Adrenal gland (tissue), 12 donors: ENCODE measurements around the gene TAF6. TPM values are rescaled to one million over a fixed set of nuclear protein-coding genes. Genes with fewer than 3 reads are reported as not detected.
A peak's percentile ranks its signal among the peaks of the same experiment; 100 is the strongest.

Experiments
- DNase-seq, 7 donors: peaks; one replicate each; pipeline ENCODE4 v3.0.0-alpha.2; 2019 to 2020
- H3K27ac ChIP-seq, 5 donors: fragments of 200-600 bp; sonication (generic) in 4 of 5; 1 replicate in 3 of 5; 2 replicates in 2 of 5; pipeline versions ENCODE4 v1.5.1 to v1.8.0; 2016 to 2020; ENCODE audit warnings: mild to moderate bottlenecking in 1 of 5
- H3K27me3 ChIP-seq: fragments of 200-600 bp; 2 replicates; pipeline ENCODE4 v1.8.0; 2021
- H3K36me3 ChIP-seq, 2 donors: fragments of 200-600 bp; replicated peaks in 1 of 2; 1 replicate in 1 of 2; 2 replicates in 1 of 2; pipeline versions ENCODE4 v1.5.1 to v1.8.0; 2018 to 2022
- H3K4me1 ChIP-seq, 2 donors: fragments of 200-600 bp; replicated peaks in 1 of 2; 1 replicate in 1 of 2; 2 replicates in 1 of 2; pipeline versions ENCODE4 v1.5.1 to v1.8.0; 2018 to 2021
- H3K4me3 ChIP-seq, 4 donors: fragments of 200-600 bp; sonication (generic) in 3 of 4; one replicate each; pipeline ENCODE4 v1.5.1; 2016 to 2018
- H3K9me3 ChIP-seq, 3 donors: fragments of 200-600 bp; sonication (generic) in 1 of 3; replicated peaks in 1 of 3; 1 replicate in 2 of 3; 2 replicates in 1 of 3; pipeline versions ENCODE4 v1.5.1 to v1.8.0; 2016 to 2021
- POLR2A ChIP-seq, 2 donors: fragments of 450-650 bp; IDR thresholded peaks; one replicate each; pipeline ENCODE4 v1.6.1; 2017; ENCODE audit warnings: antibody characterized with exemption in 2 of 2, mild to moderate bottlenecking in 2 of 2, moderate library complexity in 1 of 2
- WGBS, 4 donors: extraction: QIAGEN DNeasy Blood & Tissue Kit in 2 of 4; methylation state at CpG; one replicate each; pipeline versions ENCODE4 v1.1.5 to v1.1.7; 2013 to 2017; 5-methylcytosine and 5-hydroxymethylcytosine counted together
- intact Hi-C, 2 donors: fragments of 100-400 bp; cut with DNase I; formaldehyde crosslinking; loops; one replicate each; pipeline versions ENCODE4 v1.14.1 to v1.15.0; 2022 to 2023
- polyA plus RNA-seq, 3 donors: library from polyadenylated mRNA; stranded (reverse); fragments of 200-250 nt in 2 of 3; fragments of 350-450 nt in 1 of 3; fragmentation: Illumina TruSeq in 1 of 3; extraction: RNeasy Lipid Tissue Mini Kit (QIAGEN cat#74804) in 1 of 3; gene quantifications; one replicate each; pipeline ENCODE4 v1.2.3, GENCODE V29; 2013 to 2014
- total RNA-seq, 9 donors: library from RNA; depleted of rRNA in 4 of 9; stranded (reverse); fragments of >200 nt in 4 of 9; fragments of 120-200 nt in 1 of 9; fragmentation: NEBNext Ultra II Directional in 1 of 9; extraction: Animal tissue kit (Norgen Biotek cat#: 25700) in 1 of 9; gene quantifications; one replicate each; pipeline versions ENCODE4 v1.1.0 to v1.2.4, GENCODE V29; 2013 to 2023
- TF ChIP-seq, protein P1 (sequence below), 6 experiments: fragments of 450-650 bp in 4 of 6; fragments of 200-600 bp in 2 of 6; sonication (generic) in 1 of 6; IDR thresholded peaks; 1 replicate in 5 of 6; 2 replicates in 1 of 6; pipeline versions ENCODE4 v1.5.1 to v1.8.0; 2016 to 2021; ENCODE audit warnings: antibody characterized with exemption in 6 of 6, mild to moderate bottlenecking in 2 of 6, moderate library complexity in 1 of 6
- donor health status: healthy with polysubstance abuse.
- donor health status: Bipolar disorder and iron deficiency.
- donor health status: DM: yes; HTN: yes; CAD: no.
- donor health status: DM: no; HTN: no; CAD: no.
- donor health status: DM: no; HTN: no; CAD: no.
- donor health status: DM: yes; HTN: yes; CAD: no.

TAF6 gene
- total and polyA plus RNA-seq, 12 donors, result 16.0 to 141 (median 68.7) TPM

DNA sequence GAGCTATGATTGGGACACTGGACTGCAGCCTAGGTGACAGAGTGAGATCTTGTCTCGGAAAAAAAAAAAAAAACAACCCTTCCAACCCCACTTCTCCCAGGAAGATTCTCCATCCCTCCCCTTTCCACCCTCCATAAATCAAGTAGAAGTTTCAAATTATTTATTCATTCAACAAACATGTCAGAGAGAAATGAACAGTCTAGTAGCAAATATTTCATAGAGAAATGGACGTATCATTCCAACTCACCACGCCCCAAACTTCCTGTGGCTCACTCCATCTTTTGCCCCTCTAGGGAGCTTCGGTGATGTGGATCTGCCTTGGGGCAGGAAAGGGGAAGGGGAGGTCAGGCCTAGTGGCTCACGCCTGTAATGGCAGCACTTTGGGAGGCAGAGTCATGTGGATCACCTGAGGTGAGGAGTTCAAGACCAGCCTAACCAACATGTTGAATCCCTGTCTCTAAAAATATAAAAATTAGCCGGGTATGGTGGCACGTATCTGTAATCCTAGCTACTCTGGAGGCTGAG, 40.0 kb upstream of the TAF6 start:
- Histone ChIP-seq H3K27me3 (no peaks in the 10 kb centered on the region), H3K27ac (peak overlapping the region in 2 of 5 donors; percentile 79 to 90), H3K9me3 (no peaks in the 10 kb centered on the region), H3K4me1 (peaks cover 3 to 17% of the 10 kb centered on the region in 2 donors), H3K36me3 (peaks cover 0 to 25% of the 10 kb centered on the region in 2 donors), H3K4me3 (peak overlapping the region in 2 of 4 donors; percentile 83 to 87)
- intact Hi-C loops, result loop anchor here in 1 of 2 donors (10.0 kb wide), 1 partner anchor 56 kb away; the partner anchor contains the start of gene PVRIG
- no peak for DNase-seq
- TF ChIP-seq, protein P1, sequence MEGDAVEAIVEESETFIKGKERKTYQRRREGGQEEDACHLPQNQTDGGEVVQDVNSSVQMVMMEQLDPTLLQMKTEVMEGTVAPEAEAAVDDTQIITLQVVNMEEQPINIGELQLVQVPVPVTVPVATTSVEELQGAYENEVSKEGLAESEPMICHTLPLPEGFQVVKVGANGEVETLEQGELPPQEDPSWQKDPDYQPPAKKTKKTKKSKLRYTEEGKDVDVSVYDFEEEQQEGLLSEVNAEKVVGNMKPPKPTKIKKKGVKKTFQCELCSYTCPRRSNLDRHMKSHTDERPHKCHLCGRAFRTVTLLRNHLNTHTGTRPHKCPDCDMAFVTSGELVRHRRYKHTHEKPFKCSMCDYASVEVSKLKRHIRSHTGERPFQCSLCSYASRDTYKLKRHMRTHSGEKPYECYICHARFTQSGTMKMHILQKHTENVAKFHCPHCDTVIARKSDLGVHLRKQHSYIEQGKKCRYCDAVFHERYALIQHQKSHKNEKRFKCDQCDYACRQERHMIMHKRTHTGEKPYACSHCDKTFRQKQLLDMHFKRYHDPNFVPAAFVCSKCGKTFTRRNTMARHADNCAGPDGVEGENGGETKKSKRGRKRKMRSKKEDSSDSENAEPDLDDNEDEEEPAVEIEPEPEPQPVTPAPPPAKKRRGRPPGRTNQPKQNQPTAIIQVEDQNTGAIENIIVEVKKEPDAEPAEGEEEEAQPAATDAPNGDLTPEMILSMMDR (IDR thresholded peaks at IDR 0.05), result peak in 1 of 6 experiments; percentile 11
- TF ChIP-seq POLR2A (IDR thresholded peaks at IDR 0.05), result no peak
- 61 to 69% (median 63%) methylated on average over 7 of the region's 7 CpGs for WGBS, 4 donors

DNA sequence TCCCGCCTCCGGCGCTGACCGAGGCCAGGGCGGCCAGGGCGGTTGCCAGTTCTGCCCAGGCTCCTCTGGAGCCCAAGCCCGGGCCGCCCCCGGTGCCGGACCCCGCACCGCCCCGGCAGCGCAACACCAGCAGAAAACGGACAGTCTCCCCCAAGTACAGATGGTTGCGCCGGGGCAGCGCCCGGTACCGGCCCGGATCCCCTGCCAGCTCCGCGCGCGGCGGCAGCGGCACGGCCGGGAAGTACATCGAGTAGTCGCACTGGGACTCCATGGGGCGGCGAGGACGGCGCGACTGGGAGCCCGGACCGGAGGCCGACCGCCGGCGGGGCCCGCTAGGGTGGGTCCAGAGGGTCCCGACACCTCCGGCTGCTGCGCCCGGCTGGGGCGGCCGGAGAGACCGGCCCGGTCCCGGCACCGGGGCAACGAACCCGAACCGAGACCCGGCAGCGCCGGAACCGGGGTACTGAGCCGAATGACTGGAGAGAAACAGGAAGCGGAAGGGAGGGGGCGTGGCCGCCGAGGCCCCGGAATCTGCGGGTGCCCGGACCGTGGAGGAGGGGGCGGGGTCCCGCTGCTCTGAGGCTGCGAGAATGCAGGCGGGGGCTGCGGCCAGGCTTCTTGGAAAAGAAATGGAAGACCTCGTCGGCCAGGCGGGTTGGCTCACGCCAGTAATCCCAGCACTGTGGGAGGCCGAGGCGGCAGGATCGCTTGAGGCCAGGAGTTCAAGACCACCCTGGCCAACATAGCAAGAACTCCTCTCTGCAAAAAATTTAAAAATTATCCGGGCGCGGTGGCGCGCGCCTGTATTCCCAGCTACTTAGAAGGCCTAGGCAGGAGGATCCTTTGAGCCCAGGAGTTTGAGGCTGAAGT, 39.3 kb upstream of the TAF6 start, which contains the start of gene TRAPPC14:
TSS of gene TRAPPC14 (minus strand) at position 495 of the 870 bp plus-strand sequence. CDS start at position 271, 224 bp downstream.
- H3K4me3 ChIP-seq, result peak within 1 kb of the TSS; percentile 36 to 92 (median 85)
- DNase-seq, result peak; percentile 87 to 94 (median 93)
- H3K4me1 ChIP-seq, result peaks cover 3 to 17% of the 10 kb centered on the region in 2 donors
- TF ChIP-seq POLR2A (IDR thresholded peaks at IDR 0.05), result peak in 1 of 2 donors; percentile 49
- TF ChIP-seq, protein P1 (IDR thresholded peaks at IDR 0.05), result no peak
- peak within 1 kb of the TSS; percentile 53 to 90 (median 79) for H3K27ac ChIP-seq
- H3K9me3 ChIP-seq, result no peaks in the 10 kb centered on the region
- intact Hi-C loops, result loop anchor here in 1 of 2 donors (10.0 kb wide), 1 partner anchor 56 kb away; the partner anchor contains the start of gene PVRIG
- 0 to 1% (median 1%) methylated on average over 12 to 87 of the region's 87 CpGs for WGBS, 4 donors
- H3K27me3 ChIP-seq, result no peaks in the 10 kb centered on the region
- peaks cover 0 to 32% of the 10 kb centered on the region in 2 donors for H3K36me3 ChIP-seq

DNA sequence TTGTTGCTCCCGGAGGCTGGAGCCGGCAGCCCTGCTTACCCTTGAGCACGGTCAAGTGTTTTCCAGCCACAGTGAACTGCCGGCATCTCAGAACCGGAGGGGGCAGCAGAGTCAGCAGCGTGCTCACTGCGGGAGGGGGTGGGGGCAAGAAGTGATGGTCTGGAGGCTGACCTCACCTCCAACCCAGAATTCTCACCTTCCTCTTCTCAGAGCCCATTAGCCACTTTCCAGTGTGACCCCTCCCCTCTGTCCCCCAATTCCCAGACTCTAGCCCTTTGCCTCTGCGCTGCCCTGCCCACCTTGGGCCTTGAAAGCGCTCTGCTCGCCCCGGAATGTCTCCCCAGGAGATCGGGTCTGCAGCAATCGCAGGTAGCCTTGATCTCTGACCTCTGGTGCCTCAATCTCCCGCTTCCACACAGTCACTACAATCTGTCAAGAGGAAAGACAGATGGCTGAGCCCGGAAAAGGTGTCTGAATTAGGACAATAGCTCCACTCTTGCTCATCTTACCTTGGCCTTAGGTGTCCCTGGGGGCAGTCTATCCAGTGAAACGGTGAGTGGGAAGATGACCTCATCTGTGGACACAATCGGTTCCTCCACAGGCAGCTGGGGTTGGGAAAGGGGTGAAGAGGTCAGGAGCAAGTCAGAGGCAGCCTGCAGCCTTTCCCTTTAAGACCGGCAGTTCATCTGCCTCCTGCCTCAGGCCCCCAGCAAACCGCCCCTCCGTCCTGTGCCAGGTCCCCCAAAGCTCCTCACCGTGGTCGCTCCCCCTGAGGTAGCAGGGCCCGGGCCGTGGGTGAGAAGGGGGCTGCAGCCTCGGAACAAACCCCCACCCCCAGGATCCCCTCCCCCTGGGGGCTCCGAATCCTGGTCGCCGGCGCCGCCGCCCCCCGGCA, 38.4 kb upstream of the TAF6 start:
- H3K4me1 ChIP-seq, result peaks cover 3 to 17% of the 10 kb centered on the region in 2 donors
- intact Hi-C loops, result loop anchor here in 1 of 2 donors (10.0 kb wide), 1 partner anchor 57 kb away; the partner anchor contains the start of gene PVRIG
- H3K4me3 ChIP-seq, result peak overlapping the region; percentile 36 to 92 (median 85)
- H3K27ac ChIP-seq, result peak overlapping the region; percentile 53 to 90 (median 79)
- TF ChIP-seq POLR2A (IDR thresholded peaks at IDR 0.05), result no peak
- TF ChIP-seq, protein P1 (IDR thresholded peaks at IDR 0.05), result peak in 1 of 6 experiments; percentile 7
- no peaks in the 10 kb centered on the region for H3K27me3 ChIP-seq
- DNase-seq, result peak in 6 of 7 donors; percentile 59 to 88 (median 75)
- 14 to 31% (median 16%) methylated on average over 13 to 32 of the region's 32 CpGs for WGBS, 4 donors
- peaks cover 0 to 36% of the 10 kb centered on the region in 2 donors for H3K36me3 ChIP-seq
- no peaks in the 10 kb centered on the region for H3K9me3 ChIP-seq
